GM18870 (cell line): Measurements from ENCODE around the gene STX16.

Experiments used
- ATAC-seq: cut with Tn5 transposase; IDR thresholded peaks from one replicate; pipeline ENCODE4 v1.9.1; 2021; ENCODE audit warnings: moderate library complexity; ENCODE audit not compliant: unreplicated experiment

The STX16 gene

DNA sequence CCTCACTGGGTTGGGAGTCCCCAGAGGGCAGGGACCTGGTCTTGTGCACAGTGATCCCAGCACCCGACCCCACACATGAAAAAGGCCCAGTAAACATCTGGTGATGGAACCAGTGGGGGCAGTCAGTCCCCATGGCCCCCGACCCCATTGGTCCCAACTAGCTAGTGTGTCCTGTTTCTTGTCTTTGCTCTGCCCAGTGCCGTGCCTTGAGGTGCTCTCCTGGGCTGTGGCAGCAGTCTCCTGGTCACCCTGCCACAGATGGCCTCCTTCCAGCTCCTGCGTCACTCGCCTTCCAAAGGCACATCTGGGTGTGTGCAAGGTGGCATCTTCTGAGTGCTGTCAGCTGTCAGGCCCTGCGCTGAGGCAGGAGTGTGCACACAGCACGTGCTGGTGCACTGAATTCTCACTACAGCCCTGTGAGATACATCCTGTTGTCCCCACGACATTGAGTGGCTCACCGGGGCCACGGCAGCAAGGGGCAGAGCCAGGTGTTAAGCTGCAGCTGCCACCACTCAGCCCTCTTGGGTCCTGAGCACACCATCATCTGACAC is 45.4 kb downstream of the STX16 start:
- no peak for ATAC-seq

DNA sequence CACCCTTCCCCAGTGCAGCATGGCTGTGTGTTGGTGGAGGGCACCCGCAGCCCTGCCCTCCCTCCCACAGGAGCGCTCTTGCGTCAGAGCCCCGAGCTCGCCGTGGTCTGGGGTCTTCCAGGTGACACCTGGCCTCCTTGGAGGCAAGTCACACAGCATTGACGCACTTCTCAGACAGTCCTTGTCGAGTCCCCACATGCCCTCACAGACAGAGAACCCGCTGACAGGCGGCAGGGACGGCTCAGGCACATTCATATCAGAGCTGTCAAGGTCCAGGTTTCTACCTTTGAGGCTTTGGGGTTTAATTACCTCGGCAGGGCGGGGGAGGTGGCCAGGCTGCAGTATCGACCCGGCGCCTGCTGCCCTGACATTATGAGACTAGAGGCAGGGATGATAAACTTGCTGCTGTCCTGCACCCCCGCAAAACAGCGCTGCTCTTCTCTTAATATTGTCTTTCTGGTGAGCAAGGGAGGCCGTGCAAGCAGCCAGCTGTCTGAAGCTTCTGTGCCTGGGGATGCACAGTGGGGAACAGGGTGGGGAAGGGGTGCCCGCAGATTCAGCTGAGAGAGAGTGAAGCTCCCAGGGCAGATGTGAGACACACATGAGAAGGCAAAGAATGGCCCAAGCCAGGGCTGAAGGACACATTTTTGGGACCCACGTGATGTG is 46.3 kb downstream of the STX16 start:
- no peak for ATAC-seq

DNA sequence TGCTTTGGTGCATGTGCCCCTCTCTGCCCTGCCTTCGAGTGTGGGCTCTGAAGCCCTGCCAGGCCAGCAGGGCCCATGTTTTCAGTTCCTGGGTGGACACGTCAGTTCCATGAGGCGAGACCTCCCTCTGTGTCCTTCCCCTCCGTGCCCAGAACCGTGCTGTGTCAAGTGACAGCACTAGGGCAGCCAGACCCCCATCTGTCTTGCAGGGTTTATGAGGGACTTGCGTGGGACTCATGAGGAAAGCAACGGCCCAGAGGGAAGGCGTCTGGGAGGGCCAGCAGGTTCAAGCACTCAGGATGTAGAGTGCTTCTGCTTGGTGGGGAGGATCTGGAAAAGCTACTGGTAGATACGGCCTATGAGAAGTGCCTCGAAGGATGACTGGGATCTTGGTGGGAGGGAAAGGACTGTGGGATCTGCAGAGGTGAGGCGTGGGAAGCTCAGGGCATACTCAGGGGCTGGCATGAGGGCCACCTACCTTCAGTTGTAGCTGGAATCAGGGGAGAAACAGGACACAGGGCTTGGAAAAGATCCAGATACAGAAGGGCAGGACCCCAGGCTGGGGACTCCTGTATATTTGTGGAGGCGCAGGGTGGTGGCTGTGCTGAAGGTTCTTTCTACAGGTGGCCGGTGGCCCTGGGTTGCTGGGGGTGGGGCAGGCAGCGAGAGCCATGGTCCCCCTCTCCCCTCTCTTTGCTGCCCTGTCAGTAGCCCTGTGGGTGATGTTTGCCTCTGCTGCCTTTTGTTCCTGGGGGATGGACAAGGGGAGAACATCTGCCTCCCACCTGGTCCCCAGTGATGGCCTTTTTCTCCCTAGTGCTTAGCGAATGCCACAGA is 47.0 kb downstream of the STX16 start:
- ATAC-seq: no peak

DNA sequence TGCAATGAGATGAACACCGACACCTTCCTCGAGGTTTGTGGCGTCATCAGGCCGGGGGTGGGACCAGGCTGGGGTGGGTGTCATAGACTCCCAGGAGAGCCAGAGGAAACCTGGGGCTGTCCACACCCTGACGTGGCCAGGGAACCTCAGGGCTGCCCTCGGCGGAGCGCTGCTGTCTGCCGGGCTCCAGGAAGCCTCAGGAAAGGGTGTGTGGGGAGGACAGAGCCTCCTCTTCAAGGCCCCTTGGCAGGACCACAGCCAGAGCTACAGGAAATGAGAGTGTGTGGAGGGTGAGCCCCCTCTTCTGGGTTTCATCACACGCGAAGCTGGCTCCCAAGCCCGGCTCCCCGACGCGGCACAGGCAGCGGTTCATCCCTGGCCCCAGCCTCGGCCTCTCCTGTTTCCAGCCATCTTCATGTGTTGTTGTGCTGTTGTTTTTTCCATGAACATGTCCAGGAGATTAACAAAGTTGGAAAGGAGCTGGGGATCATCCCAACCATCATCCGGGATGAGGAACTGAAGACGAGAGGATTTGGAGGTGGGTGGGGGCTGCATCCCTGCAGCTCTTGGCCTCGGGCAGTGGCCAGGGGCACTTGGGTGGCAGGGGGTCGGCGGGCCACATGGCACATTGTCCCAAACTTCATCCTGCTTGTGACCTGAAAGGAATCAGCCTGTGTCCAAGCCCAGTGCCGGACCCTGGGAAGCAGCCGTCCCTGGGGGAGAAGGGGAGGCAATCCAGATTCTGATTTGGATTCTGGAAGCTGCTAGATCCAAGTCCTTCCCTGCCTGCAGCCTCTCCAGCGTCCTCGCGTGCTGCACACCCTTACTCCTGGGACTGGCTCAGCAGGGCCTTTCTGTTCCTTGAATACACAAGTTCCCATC is 47.9 kb downstream of the STX16 start:
- ATAC-seq: no peak

DNA sequence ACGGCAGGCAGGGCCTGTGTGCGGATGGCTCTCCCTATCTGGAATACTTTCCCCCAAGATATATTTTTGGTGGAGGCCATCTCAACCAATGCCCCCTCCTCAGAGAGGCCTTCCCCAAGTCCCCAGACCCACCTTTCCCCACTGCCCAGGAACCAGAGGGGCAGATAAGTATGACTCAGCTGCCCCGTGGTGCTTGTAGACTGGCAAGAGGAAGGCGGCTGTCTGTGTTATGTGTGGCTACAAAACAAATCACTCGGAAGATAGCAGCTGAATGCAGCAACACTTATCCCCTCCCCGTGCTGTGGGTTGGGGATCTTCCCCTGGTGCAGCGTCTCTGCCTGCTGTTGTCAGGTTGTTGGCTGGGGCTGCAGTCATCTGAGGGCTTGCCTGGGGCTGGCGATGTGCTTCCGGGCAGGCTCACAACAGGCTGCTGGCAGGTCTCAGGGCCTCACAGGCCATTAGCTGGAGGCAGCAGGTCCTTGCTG is 48.6 kb downstream of the STX16 start:
- no peak for ATAC-seq

DNA sequence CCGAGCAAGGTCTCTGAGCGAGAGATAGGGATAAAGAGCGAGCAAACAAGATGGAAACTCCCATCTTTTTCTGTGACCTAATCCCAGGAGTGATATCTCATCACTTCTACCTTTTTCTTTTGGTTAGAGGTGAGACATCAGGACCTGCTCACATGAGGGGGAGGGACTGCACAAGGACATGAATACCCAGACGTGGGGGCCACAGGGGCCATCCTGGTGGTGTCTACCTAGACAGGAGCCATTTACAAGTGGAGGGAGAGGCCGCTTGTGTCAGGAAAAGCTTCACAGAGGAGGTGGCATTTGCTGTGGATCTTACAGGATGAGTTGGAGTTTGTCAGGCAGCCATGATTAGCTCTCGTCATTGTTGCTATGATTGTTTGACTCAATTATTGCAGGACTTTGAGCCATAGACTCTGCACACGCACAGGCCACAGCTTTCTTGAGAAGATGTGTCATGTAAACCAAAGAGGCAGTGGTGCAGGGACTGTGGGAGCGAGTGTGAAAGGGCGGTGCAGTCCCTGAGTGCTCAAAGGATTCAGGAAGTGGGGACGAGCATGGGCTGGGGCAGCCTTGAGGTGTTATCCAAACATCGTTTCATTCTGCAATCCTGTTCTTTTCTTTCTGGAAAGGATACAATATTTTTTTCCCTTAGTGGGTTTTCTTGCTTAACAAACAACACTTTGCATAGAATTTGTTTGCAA is 49.2 kb downstream of the STX16 start:
- no peak for ATAC-seq

DNA sequence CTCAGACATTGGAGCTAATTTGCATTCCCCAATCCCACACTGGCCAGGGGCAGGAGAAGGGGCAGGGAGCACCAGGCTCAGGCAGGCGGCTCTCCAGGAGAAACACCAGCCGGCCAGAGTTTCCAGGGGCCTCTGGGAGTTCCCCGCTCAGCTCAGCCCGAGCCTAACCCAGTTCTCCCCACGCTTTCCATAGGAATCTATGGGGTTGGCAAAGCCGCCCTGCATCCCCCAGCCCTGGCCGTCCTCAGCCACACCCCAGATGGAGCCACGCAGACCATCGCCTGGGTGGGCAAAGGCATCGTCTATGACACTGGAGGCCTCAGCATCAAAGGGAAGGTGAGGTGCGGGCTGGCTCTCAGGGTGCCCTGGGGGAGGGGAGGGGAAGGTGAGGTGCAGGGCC is 49.7 kb downstream of the STX16 start:
- ATAC-seq: no peak

DNA sequence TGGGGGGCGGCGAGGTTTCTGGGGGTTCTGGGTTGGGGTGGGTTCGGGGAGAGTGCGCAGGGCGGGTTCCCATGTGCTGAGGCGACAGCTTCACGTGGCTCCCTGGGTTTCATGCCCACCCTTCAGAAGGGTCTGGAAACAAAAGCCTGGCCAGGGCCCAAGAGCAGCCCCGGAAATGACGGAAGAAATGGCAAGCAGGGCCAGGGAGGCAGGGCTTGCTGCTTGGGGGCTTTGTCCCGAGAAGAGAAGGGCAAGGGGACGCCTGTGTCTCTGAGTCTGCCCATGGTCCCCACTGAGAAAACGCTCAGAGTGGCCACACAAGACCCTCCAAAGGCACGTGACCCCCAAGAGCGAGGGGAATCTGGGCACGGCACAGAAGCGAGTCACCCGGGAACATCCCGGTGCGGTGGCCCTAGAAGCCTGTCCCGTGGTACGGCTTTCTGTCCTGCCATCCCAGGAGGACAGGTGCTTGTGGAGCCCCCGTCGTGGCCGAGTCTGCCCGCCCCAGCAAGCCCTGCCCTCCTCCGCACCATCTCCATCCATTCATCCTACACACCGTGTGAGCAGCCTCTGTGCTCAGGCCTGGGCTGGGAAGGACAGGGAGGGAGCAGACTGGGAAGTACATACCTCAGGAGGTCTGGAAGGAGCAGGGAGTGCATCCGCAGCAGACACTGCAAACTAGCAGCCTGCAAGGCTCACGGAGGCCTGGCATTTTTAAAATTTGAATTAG is 50.5 kb downstream of the STX16 start:
- ATAC-seq: no peak

DNA sequence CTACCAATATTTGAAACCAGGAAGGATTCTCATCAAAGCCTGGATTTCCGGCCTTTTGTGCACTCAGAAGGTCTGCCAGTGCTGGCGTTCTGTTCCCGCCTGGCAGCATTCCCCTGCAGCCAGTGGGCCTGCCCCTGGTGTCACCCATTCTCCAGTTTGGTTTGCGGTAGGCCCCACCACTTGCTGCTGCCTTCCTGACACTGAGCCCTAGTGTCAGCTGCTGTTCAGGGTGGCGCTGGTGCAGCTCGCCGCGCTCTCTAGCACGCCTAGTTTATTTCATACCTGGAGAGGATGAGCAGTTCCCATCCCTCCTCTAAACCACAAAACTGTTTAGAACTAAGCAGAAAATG is 51.1 kb downstream of the STX16 start:
- no peak for ATAC-seq

DNA sequence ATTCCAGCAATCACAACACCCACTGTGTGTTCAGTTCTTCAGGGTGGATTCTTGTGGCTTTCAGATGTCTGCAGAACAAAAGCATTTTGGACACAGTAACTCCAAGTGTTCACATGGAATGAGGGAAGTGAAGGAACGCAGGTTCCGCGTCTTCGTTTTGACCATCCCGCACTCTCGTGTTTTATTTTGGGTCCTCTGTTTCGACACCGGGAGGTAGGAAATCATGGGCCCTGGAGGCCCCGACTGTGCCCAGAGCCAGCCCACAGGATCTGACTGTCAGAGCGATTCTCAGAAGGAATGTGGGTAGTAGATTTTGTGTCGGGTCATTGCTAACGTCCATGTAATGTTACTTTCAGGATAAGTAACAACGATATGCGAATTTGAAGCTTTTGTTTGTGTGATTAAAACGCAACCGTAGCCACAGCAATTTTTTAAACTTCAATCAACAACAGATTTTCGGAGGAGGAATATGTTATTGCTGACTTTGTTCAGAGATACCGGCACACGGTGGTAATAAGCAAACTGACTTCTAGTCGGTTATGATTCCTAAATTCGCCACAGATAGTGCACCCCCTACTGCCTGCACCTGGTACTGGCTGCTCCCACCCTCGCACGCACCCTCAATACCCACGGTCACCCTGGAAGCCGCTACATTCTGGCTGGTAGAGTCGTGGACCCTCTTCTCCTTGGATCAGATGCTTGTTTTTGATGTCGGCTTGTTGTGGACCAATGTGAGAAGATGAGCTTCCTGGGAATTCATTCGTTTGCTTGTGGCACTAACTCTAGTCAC is 52.0 kb downstream of the STX16 start:
- no peak for ATAC-seq

DNA sequence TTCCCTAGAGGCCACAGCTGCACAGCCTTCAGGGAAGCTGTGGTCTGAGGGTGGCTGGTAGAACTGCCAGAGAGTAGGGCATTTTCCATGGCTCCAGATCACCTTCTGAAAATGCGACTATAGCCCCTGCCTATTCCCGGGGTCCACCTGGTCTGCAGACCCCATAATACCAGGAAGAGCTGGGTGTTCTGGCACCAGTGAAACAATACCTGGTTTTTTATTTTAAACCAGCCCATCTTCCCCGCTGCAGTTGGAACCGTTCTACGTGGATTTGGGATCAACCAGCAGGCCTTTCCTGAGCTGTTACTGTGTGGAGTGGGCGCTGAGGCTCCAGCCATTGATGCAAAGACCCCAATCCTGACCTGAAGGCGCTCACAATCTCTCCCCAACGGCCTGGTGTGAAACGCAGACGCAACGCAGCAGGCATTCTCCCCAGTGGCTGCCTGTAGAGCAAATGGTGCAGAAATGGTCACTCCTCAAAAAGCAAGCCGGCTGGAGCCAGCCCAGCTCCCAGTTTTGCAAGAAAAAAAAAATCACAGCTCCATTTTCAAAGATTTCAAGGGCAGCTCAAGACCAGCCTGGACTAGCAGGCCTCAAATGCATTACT is 52.8 kb downstream of the STX16 start:
- no peak for ATAC-seq

DNA sequence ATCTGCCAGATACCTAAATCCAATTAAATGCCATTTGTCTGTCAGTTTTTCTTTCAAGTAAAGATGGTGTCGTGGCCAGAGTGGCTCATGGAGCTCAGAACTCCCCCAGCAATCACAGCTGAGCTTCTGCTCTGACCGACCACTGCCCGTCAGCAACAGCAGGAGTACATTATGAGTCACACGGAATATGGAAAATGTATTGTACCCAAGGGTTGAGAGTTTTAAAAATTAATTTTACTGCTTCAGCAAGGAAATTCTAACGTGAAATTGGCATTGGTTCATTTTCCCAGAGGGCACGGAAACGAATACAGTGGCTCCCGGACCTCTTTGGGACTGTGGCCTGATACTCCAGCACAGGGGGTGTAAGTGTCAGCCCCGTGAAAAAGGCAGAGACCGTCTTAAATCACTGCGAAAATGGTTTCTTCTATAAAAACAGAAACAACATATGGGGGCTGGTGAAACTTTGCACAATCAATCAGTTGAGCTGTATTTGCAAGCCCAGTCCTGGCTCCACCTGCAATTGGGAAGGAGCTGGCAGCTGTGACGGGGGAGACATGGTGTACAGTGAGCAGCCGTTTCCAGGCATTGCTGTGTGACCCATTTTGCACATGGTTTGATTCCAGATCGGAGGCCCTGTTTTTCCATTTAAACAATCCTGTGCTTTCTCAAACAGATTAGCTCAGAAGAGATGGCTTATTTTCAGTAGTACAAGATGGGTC is 54.3 kb downstream of the STX16 start:
- ATAC-seq: no peak

DNA sequence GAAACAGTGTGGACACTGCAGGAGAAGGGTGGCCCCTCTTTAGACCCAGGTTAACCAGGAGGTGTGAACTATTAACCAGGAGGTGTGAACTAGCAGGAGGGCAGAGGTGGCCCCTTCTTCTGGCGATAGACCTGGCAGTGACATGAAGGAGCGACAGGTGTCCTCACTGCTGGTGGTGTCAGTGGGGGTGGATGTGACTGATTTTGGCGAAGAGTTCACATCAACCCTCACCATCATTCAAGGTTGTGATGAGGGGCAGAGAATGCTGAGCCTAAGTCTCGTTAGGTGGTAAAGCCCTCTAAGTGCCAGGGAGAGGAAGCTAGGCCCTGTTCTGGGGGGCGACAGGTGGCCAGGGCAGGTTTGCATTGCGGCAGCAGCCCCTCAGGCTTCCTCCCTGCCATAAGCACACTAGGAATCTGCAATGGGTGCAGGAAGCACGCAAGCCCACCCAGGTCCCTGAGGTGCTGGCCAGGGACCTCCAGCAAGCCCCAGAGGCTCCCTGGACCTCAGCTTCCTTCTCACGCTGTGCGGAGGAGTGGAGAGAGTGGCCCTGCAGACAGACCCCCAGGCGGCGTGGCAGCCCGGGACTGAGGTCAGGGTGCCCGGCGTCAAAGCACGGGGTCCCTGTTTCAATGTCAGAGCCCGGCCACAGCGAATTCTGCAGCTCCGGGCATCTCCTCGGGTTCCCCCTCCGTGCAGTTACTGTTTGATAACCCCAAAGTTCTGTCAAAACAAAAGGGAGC is 55.2 kb downstream of the STX16 start:
- no peak for ATAC-seq

DNA sequence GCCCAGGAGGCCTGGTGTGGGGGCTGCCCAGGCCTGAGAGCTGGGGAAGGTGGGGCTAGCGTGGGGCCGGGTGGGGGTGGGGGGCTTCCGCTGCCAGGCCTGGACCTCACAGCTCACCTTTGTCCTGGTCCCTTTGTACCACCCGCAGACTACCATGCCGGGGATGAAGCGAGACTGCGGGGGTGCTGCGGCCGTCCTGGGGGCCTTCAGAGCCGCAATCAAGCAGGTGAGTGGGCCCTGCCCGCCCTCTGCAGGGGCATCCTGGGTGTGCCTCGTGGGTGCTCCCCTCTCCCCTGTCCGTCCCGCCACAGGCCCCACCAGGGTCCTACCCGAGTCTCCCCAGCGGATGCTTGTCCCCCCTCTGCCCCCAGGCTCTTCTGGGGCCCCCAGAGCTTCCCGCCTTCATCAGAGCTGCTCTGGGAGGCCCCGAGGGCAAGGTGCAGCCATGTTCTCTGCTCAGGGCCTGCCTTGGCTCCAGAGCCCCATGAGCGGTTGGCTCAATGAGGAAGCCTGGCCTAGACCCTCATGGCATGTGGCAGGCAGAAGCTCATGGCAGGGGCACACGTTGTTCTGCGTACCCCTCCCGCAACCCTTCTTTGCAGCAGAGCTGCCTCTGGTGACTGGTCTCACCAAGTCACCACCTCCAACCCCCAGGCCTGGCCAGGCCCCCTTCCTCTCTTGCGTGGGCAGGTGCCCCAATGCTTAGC is 56.0 kb downstream of the STX16 start:
- ATAC-seq: no peak

DNA sequence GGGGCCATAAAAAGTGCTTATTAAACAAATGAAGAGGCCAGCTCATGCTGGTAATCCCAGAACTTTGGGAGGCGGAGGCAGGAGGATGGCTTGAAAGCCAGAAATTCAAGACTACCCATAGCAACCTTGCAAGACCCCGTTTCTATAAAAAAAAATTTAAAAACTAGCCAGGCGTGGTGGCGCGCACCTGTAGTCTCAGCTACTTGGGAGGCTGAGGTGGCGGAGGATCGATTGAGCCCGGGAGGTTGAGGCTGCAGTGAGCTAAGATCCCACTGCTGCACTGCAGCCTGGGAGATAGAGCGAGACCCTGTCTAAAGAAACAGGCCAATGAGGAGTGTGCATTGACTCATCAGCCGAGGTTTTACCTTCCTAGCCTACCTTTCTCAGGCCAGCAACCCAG is 56.7 kb downstream of the STX16 start:
- ATAC-seq: no peak

DNA sequence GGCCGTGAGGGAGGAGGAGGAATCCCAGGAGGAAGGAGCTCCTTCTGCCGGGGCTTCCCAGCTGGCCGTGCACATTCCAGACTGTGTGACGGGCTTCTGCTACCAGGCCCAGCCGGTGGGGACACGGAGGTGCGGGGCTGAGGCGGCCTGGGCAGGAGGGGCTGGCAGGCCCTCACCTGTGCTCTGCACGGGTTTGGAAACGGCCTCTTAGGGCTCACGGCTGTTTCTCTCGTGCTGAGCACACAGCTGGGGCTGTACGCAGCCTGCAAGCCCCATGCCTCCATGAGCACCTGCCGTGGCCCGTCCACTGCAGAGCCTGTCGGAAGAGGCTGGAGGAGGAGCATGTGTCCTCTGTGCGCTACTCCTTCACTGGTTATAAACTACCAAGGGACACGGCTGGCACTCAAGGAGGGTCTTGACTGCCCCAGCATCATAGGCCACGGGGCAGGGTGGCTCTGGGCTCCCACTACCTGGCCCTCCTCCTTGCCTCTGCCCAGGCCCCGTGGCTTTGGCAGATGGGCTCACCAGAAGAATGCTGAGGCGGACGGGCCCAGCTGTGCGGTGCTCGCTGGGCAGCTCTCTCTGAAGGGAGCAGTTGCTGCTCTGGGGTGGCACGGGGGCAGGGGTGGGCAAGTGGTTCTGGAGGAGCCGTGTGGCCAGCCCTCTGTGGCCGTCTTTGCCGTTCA is 57.3 kb downstream of the STX16 start:
- ATAC-seq: no peak
